Measurements from ENCODE around the gene KIF12. TPM values are rescaled to one million over a fixed set of nuclear protein-coding genes. Genes with fewer than 3 reads are reported as not detected.

The KIF12 gene
- polyA plus RNA-seq, 1 donor (not counting 4 experiments of a cell fraction or from before 2014, with no cell fraction given), result 1.5 TPM

DNA sequence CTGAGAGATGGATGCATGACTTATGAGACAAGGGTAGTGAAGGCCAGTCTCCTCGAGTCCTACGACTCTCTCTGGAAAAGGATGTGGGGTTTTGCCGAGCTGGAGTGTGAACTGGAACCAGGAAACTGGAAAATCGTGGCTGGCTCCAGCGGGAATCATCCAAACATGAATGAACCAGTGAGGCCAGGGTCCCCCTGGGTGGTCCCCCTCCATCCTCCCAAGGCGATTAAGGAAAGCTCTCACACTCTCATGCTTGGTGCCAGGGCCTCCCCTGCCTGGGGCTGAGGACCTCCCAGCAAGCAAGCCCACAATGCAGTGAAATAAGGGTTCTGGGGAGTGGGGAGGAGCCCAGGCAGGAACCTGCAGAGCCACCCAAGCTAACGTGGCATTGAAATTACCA, 11.4 kb downstream of the KIF12 start:
- H3K4me3 ChIP-seq (ENCODE audit: control insufficient read depth in 2 of 3, extremely low read depth in 1 of 3, insufficient read depth in 2 of 3, low read depth in 1 of 3, low read length in 3 of 3), result no peak overlapping the region

DNA sequence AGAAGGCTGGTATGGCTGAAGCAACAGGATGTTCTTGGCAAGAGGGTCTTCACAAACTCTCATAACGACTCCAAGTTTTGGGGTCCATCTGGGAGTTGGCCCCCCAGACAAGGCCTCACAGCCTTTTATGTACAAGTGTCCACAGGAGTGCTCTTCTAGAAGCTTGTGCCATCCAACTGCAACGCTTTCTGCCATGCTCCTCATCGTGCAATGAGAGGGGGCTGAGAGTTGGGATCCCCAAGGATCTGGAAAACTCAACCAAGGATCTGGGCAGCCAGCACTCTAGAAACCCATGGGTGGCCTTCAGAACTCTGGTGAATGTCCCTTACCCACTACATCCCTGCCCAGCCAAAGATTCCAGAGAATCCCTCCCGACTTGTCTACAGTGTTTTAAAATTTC, 12.5 kb downstream of the KIF12 start:
- Histone ChIP-seq H3K9ac (ENCODE audit: control insufficient read depth, extremely low read depth, insufficient read depth, low read length) (no peak overlapping the region), H3K79me2 (ENCODE audit: control insufficient read depth, insufficient read depth, low read length) (no peaks in the 10 kb centered on the region), H2AFZ (ENCODE audit: control insufficient read depth, low read length) (no peak overlapping the region), H3K4me1 (ENCODE audit: control insufficient read depth, extremely low read depth, insufficient read depth, low read length) (peaks cover 4% of the 10 kb centered on the region), H3K27me3 (ENCODE audit: control insufficient read depth, extremely low read depth, insufficient read depth, low read length) (peaks cover 3% of the 10 kb centered on the region), H3K9me3 (ENCODE audit: control insufficient read depth, low read depth, low read length) (no peaks in the 10 kb centered on the region), H3K27ac (ENCODE audit: control insufficient read depth, insufficient read depth, low read length) (no peak overlapping the region), H3K4me2 (ENCODE audit: control insufficient read depth, extremely low read depth, insufficient read depth, low read depth, low read length) (no peak overlapping the region), H3K36me3 (ENCODE audit: control insufficient read depth in 2 of 2, extremely low read depth in 1 of 2, insufficient read depth in 2 of 2, low read length in 2 of 2) (no peaks in the 10 kb centered on the region), H4K20me1 (ENCODE audit: control insufficient read depth, extremely low read depth, insufficient read depth, low read length) (no peaks in the 10 kb centered on the region), H3K4me3 (ENCODE audit: control insufficient read depth in 2 of 3, extremely low read depth in 1 of 3, insufficient read depth in 2 of 3, low read depth in 1 of 3, low read length in 3 of 3) (no peak overlapping the region), H3K9me1 (ENCODE audit: control insufficient read depth, extremely low read depth, insufficient read depth, low read length) (no peaks in the 10 kb centered on the region)
- no peak for FAIRE-seq
- no peak for DNase-seq (ENCODE audit: low read depth, low spot score)
- no peak for TF ChIP-seq EZH2 (IDR thresholded peaks at IDR 0.05; ENCODE audit: low read length)
- TF ChIP-seq, protein P1, sequence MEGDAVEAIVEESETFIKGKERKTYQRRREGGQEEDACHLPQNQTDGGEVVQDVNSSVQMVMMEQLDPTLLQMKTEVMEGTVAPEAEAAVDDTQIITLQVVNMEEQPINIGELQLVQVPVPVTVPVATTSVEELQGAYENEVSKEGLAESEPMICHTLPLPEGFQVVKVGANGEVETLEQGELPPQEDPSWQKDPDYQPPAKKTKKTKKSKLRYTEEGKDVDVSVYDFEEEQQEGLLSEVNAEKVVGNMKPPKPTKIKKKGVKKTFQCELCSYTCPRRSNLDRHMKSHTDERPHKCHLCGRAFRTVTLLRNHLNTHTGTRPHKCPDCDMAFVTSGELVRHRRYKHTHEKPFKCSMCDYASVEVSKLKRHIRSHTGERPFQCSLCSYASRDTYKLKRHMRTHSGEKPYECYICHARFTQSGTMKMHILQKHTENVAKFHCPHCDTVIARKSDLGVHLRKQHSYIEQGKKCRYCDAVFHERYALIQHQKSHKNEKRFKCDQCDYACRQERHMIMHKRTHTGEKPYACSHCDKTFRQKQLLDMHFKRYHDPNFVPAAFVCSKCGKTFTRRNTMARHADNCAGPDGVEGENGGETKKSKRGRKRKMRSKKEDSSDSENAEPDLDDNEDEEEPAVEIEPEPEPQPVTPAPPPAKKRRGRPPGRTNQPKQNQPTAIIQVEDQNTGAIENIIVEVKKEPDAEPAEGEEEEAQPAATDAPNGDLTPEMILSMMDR (optimal IDR thresholded peaks at IDR 0.05 in 1 of 3, IDR thresholded peaks at IDR 0.05 in 1 of 3, conservative IDR thresholded peaks at IDR 0.05 in 1 of 3; ENCODE audit: extremely low read depth in 1 of 3, insufficient read depth in 2 of 3, low read length in 3 of 3), result no peak
- dilution Hi-C loops (cut with MboI; ENCODE audit: extremely low pct_ligation_motif_present, low sequenced_read_pairs), result no loop called here

More for the DNA sequence above, 11.4 kb downstream of the KIF12 start:
- FAIRE-seq (no peak), DNase-seq (ENCODE audit: low read depth, low spot score) (no peak)
- no peak for TF ChIP-seq EZH2 (IDR thresholded peaks at IDR 0.05; ENCODE audit: low read length)
- TF ChIP-seq, protein P1 (optimal IDR thresholded peaks at IDR 0.05 in 1 of 3, IDR thresholded peaks at IDR 0.05 in 1 of 3, conservative IDR thresholded peaks at IDR 0.05 in 1 of 3; ENCODE audit: extremely low read depth in 1 of 3, insufficient read depth in 2 of 3, low read length in 3 of 3), result no peak
- Histone ChIP-seq H3K9me1 (ENCODE audit: control insufficient read depth, extremely low read depth, insufficient read depth, low read length) (no peaks in the 10 kb centered on the region), H3K9ac (ENCODE audit: control insufficient read depth, extremely low read depth, insufficient read depth, low read length) (no peak overlapping the region), H3K27me3 (ENCODE audit: control insufficient read depth, extremely low read depth, insufficient read depth, low read length) (peaks cover 3% of the 10 kb centered on the region), H3K36me3 (ENCODE audit: control insufficient read depth in 2 of 2, extremely low read depth in 1 of 2, insufficient read depth in 2 of 2, low read length in 2 of 2) (no peaks in the 10 kb centered on the region), H3K4me2 (ENCODE audit: control insufficient read depth, extremely low read depth, insufficient read depth, low read depth, low read length) (no peak overlapping the region), H4K20me1 (ENCODE audit: control insufficient read depth, extremely low read depth, insufficient read depth, low read length) (no peaks in the 10 kb centered on the region), H3K9me3 (ENCODE audit: control insufficient read depth, low read depth, low read length) (no peaks in the 10 kb centered on the region), H2AFZ (ENCODE audit: control insufficient read depth, low read length) (no peak overlapping the region), H3K27ac (ENCODE audit: control insufficient read depth, insufficient read depth, low read length) (no peak overlapping the region), H3K79me2 (ENCODE audit: control insufficient read depth, insufficient read depth, low read length) (no peaks in the 10 kb centered on the region), H3K4me1 (ENCODE audit: control insufficient read depth, extremely low read depth, insufficient read depth, low read length) (peaks cover 4% of the 10 kb centered on the region)
- dilution Hi-C loops (cut with MboI; ENCODE audit: extremely low pct_ligation_motif_present, low sequenced_read_pairs), result no loop called here

All from keratinocyte (primary cell).